ENCODE measurements around the gene PLA2G7.
"Not testable (repeated sequence)": the region's sequence is repeated elsewhere in the genome, so short reads cannot be mapped to it uniquely, and the experiment has no call there.

PLA2G7 gene

GRCh38 chr6:46755865-46756264 is 20.7 kb upstream of the PLA2G7 start:
- Histone ChIP-seq H4K20me1 (no peaks in the 10 kb centered on the region), H3K4me3 (no peak overlapping the region), H3K9ac (no peak overlapping the region), H3K27me3 (no peaks in the 10 kb centered on the region), H3K9me3 (replicated peaks in 1 of 11) (no peaks in the 10 kb centered on the region), H3K4me2 (0 out of 22 replicates have a peak overlapping the region, but pooled peaks of 1 of the 11 experiments have one; percentile 0), H3K27ac (no peak overlapping the region; a peak in 2 of 22 replicates), H3K36me3 (no peaks in the 10 kb centered on the region), H3K4me1 (peaks cover 0 to 20% (median 0%) of the 10 kb centered on the region in 10 experiments; a peak in 4 of 20 replicates)
- no peak for TF ChIP-seq Cebpa-rat (IDR thresholded peaks at IDR 0.05)

- Histone ChIP-seq H3K27ac (no peak overlapping the region), H4K20me1 (no peaks in the 10 kb centered on the region)
- TF ChIP-seq Cebpa-rat (IDR thresholded peaks at IDR 0.05), result no peak
These were observed 16.5 kb upstream of the PLA2G7 start for GRCh38 chr6:46751658-46752057.

DNA sequence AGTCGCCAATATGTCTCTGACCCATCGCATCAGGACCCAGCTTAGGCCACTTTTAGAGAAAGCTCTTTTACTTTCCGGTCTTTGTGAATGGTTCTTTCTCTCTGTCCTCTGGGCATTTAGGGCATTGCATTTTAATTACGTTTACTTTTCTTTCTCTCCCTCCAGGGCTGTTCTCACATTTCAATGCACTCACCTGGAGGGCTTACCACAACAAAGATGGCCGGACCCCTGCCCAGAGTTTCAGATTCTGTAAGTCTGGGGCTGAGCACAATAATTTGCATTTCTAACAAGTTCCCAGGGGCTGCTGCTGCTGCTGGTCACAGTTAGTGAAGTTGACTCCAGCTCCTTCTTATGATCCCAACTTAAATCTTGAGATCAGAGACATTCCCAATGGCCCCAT is 14.6 kb upstream of the PLA2G7 start:
- Histone ChIP-seq H4K20me1 (no peaks in the 10 kb centered on the region), H3K9me3 (replicated peaks in 1 of 11) (peaks cover 0 to 20% (median 0%) of the 10 kb centered on the region in 11 experiments; a peak in 3 of 22 replicates), H3K9ac (no peak overlapping the region), H3K27me3 (no peaks in the 10 kb centered on the region), H3K36me3 (no peaks in the 10 kb centered on the region), H3K27ac (no peak overlapping the region), H3K4me2 (peak overlapping the region in 1 of 11 experiments; percentile 29; a peak in 1 of 22 replicates), H3K4me1 (peaks cover 0 to 15% (median 0%) of the 10 kb centered on the region in 10 experiments; a peak in 3 of 20 replicates), H3K4me3 (no peak overlapping the region)
- no peak for TF ChIP-seq Cebpa-rat (IDR thresholded peaks at IDR 0.05)

More at GRCh38 chr6:46751658-46752057, 16.5 kb upstream of the PLA2G7 start:
- no peaks in the 10 kb centered on the region for H3K27me3 ChIP-seq
- no peaks in the 10 kb centered on the region for H3K36me3 ChIP-seq
- no peak overlapping the region for H3K9ac ChIP-seq
- H3K4me3 ChIP-seq, result no peak overlapping the region
- H3K4me1 ChIP-seq, result peaks cover 0 to 14% (median 0%) of the 10 kb centered on the region in 10 experiments; a peak in 4 of 20 replicates
- peaks cover 0 to 20% (median 0%) of the 10 kb centered on the region in 11 experiments; a peak in 3 of 22 replicates for H3K9me3 ChIP-seq (replicated peaks in 1 of 11)
- no peak overlapping the region for H3K4me2 ChIP-seq

GRCh38 chr6:46748940-46749503 is 13.8 kb upstream of the PLA2G7 start:
- Histone ChIP-seq H3K9ac (no peak overlapping the region), H3K36me3 (no peaks in the 10 kb centered on the region), H3K4me1 (peaks cover 0 to 15% (median 0%) of the 10 kb centered on the region in 10 experiments; a peak in 3 of 20 replicates), H3K27ac (no peak overlapping the region), H4K20me1 (no peaks in the 10 kb centered on the region), H3K4me2 (0 out of 22 replicates have a peak overlapping the region, but pooled peaks of 1 of the 11 experiments have one; percentile 7), H3K9me3 (replicated peaks in 1 of 11) (peaks cover 0 to 28% (median 0%) of the 10 kb centered on the region in 11 experiments; a peak in 3 of 22 replicates), H3K4me3 (no peak overlapping the region), H3K27me3 (no peaks in the 10 kb centered on the region)
- TF ChIP-seq Cebpa-rat (IDR thresholded peaks at IDR 0.05), result no peak

DNA sequence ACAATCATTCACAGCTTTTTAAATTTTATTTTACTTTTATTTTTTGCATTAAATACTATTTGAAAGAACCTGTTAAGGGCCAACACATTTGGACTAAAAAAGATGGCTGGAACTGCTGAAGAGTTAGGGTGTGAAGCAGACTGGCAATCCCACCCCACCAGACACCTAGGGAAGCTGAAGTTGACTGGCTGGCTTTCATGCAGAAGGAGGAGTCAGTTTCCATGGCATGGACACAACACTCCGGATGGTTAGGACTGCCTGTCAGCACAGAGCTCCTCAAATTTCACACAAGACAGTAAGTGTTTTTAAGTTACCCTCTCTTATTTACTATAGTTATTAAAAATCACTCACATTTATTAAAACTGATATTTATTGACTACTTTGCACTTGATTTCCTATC is 11.5 kb upstream of the PLA2G7 start, which contains the start of gene ANKRD66:
ANKRD66 (plus strand) TSS at position 238 of the 400 bp plus-strand sequence. CDS start 5,016 bp downstream, outside the sequence.
- TF ChIP-seq Cebpa-rat (IDR thresholded peaks at IDR 0.05), result no peak
- peaks cover 0 to 34% (median 0%) of the 10 kb centered on the region in 11 experiments; a peak in 3 of 22 replicates for H3K9me3 ChIP-seq (replicated peaks in 1 of 11)
- H3K27ac ChIP-seq, result no peak within 1 kb of the TSS
- no peaks in the 10 kb centered on the region for H3K36me3 ChIP-seq
- H3K4me3 ChIP-seq, result no peak within 1 kb of the TSS
- peaks cover 0 to 15% (median 0%) of the 10 kb centered on the region in 10 experiments; a peak in 3 of 20 replicates for H3K4me1 ChIP-seq
- no peak within 1 kb of the TSS for H3K9ac ChIP-seq
- no peaks in the 10 kb centered on the region for H4K20me1 ChIP-seq
- H3K4me2 ChIP-seq, result peak within 1 kb of the TSS in 1 of 11 experiments; percentile 9; a peak in 1 of 22 replicates
- no peaks in the 10 kb centered on the region for H3K27me3 ChIP-seq

DNA sequence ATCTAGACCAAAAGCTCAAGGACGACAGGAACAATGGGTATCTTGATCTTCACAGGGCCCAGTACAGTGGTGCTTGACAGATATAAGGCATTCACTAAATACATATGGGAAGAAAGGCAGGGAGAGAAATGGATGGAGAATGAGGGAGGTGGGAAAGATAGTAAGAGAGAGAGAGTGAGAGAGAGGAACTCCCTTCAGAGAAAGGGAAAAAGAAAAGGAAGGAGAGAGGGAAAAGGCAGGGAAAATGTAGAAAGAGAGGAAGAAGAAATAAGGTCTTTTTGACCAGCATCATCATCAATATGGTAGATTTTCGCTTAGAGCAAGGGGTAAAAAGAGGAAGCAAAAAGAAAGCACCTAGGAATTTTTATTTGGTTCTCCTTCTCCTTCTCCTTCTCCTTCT is 10.8 kb upstream of the PLA2G7 start:
- Histone ChIP-seq H3K27me3 (no peaks in the 10 kb centered on the region), H3K36me3 (no peaks in the 10 kb centered on the region), H3K4me1 (peaks cover 0 to 15% (median 0%) of the 10 kb centered on the region in 10 experiments; a peak in 3 of 20 replicates), H3K9ac (no peak overlapping the region), H3K4me2 (peak overlapping the region in 1 of 11 experiments; percentile 9; a peak in 1 of 22 replicates), H3K4me3 (no peak overlapping the region), H3K27ac (no peak overlapping the region), H3K9me3 (replicated peaks in 1 of 11) (peaks cover 0 to 34% (median 0%) of the 10 kb centered on the region in 11 experiments; a peak in 3 of 22 replicates), H4K20me1 (no peaks in the 10 kb centered on the region)
- TF ChIP-seq Cebpa-rat (IDR thresholded peaks at IDR 0.05), result no peak

DNA sequence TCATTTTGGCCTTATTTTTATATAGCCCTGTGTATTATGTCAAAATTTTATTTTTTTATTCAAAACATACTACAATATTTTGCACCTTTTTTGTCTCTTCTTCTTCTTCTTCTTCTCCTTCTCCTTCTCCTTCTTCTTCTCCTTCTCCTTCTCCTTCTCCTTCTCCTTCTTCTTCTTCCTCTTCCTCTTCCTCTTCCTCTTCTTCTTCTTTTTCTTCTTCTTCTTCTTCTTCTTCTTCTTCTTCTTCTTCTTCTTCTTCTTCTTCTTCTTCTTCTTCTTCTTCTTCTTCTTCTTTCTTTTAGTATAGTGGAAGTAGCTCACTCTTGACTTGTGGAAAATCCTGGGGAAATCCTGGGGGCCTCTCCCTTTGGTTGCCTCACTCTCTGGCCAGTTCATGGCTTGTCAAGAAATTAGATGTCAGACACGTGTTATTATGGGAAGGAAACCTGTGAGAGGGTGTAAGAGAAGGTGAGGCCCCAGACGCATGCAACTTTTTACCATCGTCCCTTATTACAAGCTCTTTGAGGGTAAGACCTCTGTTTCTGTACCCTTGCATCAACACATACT is 9.1 kb upstream of the PLA2G7 start:
- peaks cover 0 to 34% (median 0%) of the 10 kb centered on the region in 11 experiments; a peak in 3 of 22 replicates for H3K9me3 ChIP-seq (replicated peaks in 1 of 11)
- H3K4me1 ChIP-seq, result peaks cover 0 to 11% (median 0%) of the 10 kb centered on the region in 10 experiments; a peak in 3 of 20 replicates
- not testable (repeated sequence) for H3K4me3 ChIP-seq, H3K27ac ChIP-seq, H3K9ac ChIP-seq, H3K4me2 ChIP-seq, H4K20me1 ChIP-seq, H3K36me3 ChIP-seq, H3K27me3 ChIP-seq

DNA sequence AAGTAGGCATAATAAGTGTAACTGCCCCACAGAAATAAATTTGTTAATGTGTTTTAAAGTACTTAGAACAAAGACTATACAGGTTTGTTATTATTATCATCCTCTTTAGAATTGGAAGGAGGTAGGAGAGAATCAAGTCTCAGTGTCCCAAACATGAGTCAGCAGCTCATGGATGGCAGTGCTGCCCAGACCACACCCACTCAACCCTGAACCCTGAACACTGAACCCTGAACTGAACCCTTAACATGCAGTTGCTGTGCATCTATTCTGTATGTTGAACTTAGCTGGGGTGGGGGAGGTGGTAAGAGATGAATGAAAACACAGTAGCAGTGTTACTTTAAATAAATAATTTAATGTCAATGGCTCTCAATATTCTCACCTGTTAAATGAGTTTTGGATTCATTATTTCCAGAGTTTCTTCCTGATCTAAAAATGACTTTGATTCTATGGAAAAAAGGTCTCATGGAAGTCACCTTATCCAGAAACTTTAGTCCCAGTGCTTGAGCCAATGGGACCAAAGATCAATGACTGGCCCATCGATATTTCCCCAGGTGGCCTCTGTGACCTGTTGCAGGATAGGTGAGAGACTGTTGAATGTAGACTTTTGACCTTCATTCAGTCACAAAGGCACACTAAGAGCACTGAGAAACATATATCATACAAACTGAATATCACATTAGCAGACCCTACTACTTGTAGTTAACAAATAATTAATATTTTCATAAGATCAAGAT is 8.4 kb upstream of the PLA2G7 start:
- Histone ChIP-seq H3K27ac (no peak overlapping the region), H3K4me2 (no peak overlapping the region), H3K36me3 (no peaks in the 10 kb centered on the region), H3K27me3 (no peaks in the 10 kb centered on the region), H3K4me1 (peaks cover 0 to 11% (median 0%) of the 10 kb centered on the region in 10 experiments; a peak in 3 of 20 replicates), H3K9me3 (replicated peaks in 1 of 11) (peaks cover 0 to 28% (median 0%) of the 10 kb centered on the region in 11 experiments; a peak in 3 of 22 replicates), H4K20me1 (no peaks in the 10 kb centered on the region), H3K4me3 (no peak overlapping the region), H3K9ac (no peak overlapping the region)
- TF ChIP-seq Cebpa-rat (IDR thresholded peaks at IDR 0.05), result no peak

DNA sequence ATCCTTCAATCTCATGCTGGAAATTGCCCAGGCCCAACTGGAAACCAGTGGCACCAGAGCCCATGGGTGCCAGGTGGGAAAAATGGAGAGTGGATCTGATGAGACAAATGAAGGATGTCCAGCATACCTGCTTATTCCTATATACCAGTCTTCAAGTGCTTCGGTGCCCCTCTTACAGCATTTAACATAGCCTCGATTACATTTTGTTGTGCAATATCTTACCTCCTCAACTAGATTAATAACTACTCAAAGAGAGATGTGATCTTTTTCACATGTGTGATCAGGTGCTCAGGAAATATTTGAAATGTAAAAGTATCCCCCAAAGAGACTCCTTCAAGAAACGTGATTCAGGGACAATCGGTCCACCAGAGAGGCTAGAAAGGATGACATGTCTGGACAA is 6.7 kb upstream of the PLA2G7 start:
- Histone ChIP-seq H3K4me1 (peaks cover 0 to 11% (median 0%) of the 10 kb centered on the region in 10 experiments; a peak in 3 of 20 replicates), H3K4me2 (no peak overlapping the region), H3K27me3 (no peaks in the 10 kb centered on the region), H3K4me3 (no peak overlapping the region), H3K36me3 (no peaks in the 10 kb centered on the region), H3K9me3 (replicated peaks in 1 of 11) (peaks cover 0 to 14% (median 0%) of the 10 kb centered on the region in 11 experiments; a peak in 3 of 22 replicates), H4K20me1 (no peaks in the 10 kb centered on the region), H3K9ac (no peak overlapping the region), H3K27ac (no peak overlapping the region)
- peak in 2 of 11 experiments; percentile 6 to 66; a peak in 2 of 22 replicates for TF ChIP-seq Cebpa-rat (IDR thresholded peaks at IDR 0.05)

Data from BLaER1 treated with 17β-estradiol and CSF1 and Interleukin-3, amounts not matched to agents 10 nM and 100 nM (cell line).